GM19438 (cell line): Measurements from ENCODE around the gene DBF4B.
A peak's percentile ranks its signal among the peaks of the same experiment; 100 is the strongest.
"Not testable (repeated sequence)": the region's sequence is repeated elsewhere in the genome, so short reads cannot be mapped to it uniquely, and the experiment has no call there.

Experiments
- ATAC-seq: cut with Tn5 transposase; IDR thresholded peaks from one replicate; pipeline ENCODE4 v1.9.1; 2021; ENCODE audit warnings: low read depth; ENCODE audit not compliant: unreplicated experiment

The DBF4B gene, protein sequence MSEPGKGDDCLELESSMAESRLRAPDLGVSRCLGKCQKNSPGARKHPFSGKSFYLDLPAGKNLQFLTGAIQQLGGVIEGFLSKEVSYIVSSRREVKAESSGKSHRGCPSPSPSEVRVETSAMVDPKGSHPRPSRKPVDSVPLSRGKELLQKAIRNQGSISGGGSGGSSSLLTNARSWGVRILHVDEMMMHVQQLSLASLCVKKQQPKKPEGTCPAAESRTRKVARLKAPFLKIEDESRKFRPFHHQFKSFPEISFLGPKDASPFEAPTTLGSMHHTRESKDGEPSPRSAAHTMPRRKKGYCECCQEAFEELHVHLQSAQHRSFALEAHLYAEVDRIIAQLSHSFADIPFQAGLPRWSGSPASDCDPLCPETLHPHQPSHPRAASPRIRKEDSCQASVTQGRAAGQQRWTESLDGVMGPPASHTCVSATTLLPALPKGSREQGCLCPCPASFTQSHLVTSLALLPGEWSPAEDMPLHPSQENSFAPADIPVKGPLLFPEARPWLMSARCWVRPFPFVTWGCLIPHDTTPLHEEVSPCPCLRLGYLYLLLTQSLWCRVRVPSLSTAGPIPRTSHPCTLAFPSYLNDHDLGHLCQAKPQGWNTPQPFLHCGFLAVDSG

GRCh38 chr17:44708401-44709263, at the start of gene DBF4B:
TSS of gene DBF4B (plus strand) at chr17:44708665. CDS start at chr17:44708821, 156 bp downstream.
- no peak for ATAC-seq

- ATAC-seq, result no peak
These were observed 46.6 kb upstream of the DBF4B start for GRCh38 chr17:44661835-44662234.

GRCh38 chr17:44663095-44663494, 45.4 kb upstream of the DBF4B start:
- no peak for ATAC-seq

DNA sequence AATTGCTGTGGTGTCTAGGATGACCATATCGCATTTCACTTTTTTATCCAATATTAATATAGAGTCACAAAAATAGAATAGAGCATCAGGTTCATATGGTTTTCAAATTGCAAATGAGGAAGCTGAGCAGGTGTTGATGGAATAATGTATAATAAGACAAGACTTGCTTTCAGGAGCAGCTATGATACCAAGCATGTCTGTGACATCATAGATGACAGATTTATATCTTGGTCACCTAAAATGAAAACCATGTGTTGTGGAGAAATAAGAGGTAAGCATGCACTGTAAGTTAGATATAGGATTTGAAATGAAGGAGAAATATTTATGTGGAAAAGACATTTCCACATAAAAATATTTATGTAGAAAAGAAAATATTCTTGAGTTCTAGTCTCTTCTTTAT, 43.6 kb upstream of the DBF4B start:
- no peak for ATAC-seq

GRCh38 chr17:44666006-44666405, 42.5 kb upstream of the DBF4B start:
- ATAC-seq, result no peak

DNA sequence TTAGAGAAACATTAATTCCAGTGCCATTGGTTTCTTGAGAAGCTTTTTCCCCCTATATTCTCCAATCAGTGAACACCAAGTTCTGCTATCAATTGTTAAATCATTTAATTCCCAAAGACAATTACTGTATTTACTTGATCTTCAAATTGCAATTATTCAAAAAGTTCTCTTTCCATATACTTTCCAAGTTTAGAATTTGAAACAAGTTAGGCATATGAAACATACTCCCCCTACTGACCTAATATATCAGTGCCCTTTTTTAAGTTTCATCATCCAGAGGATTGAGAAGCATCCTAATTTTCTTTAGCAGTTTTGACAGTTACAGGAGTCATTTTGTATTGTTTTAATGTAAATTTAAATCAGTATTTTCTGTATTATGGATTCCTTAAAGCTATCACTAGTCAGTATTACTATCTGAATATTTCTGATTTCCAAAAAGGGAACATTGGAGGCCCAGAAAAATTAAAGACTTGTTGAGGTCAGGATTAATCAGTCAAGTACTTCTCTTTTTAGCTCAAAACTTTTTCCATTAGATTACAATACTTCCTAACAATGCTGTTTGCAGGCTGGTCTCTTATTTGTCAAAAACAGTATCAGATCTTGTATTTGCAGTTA, 35.9 kb upstream of the DBF4B start:
- no peak for ATAC-seq

GRCh38 chr17:44673893-44674292, 34.6 kb upstream of the DBF4B start:
- no peak for ATAC-seq

- no peak for ATAC-seq
These were observed 31.3 kb upstream of the DBF4B start for GRCh38 chr17:44677136-44677535.

- not testable (repeated sequence) for ATAC-seq
These were observed 25.2 kb upstream of the DBF4B start for GRCh38 chr17:44683303-44683702.

GRCh38 chr17:44687756-44688155, 20.7 kb upstream of the DBF4B start:
- ATAC-seq, result no peak

DNA sequence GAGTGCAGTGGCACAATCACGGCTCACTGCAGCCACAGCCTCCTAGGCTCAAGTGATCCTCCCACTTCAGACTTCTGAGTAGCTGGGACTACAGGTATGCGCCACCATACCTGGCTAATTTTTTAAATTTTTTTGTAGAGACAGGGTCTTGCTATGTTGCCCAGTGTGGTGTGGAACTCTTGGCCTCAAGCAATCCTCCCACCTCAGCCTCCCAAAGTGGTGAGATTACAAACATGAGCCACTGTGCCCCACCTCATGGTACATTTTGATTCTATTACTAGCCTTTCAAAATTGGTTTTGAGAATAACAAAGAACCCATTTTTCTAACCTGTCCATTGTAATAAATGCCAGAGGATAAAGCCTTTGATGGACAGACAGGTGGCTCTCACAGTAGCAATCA, 20.3 kb upstream of the DBF4B start:
- no peak for ATAC-seq

GRCh38 chr17:44688675-44689476, 19.6 kb upstream of the DBF4B start:
- no peak for ATAC-seq

DNA sequence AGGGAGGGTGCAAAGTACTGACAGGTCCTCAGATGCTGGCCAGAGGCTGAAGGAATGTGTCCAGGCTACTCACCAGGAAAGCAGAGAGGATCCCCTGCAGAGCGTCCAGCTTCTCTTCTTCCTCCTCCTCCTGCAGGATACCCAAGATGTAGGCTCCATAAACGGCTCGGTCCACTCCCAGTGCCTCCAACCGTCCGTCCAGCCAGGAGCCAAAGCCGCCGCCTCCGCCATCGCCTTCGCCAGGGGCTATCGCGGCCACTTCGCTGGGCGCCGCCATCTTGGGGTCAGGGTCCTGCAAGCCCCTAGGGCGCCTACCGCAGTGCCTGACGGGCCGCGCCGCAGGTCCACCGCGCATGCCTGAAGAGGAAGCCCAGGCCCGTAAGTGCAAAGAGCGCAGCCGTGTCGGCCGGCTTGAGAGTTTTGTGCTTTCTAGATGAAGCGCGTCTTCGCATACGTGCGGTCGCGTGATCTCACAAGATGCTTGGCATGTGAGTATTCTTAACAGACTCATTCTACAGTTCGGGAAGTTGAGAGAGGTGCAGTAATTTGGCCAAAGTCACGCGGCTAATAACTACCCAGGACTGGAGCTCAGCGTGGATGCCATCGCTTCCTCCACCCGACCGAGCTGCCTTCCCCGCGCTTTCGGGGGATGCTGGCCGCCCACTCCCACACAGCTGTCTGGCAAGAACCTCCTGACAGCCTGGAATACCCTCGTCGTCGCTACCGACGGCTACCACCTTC, 18.8 kb upstream of the DBF4B start, which contains the start of gene CCDC43:
CCDC43 (minus strand) TSS at position 300 of the 741 bp plus-strand sequence; CDS start at position 277, 23 bp downstream.
- peak; percentile 64 for ATAC-seq

DNA sequence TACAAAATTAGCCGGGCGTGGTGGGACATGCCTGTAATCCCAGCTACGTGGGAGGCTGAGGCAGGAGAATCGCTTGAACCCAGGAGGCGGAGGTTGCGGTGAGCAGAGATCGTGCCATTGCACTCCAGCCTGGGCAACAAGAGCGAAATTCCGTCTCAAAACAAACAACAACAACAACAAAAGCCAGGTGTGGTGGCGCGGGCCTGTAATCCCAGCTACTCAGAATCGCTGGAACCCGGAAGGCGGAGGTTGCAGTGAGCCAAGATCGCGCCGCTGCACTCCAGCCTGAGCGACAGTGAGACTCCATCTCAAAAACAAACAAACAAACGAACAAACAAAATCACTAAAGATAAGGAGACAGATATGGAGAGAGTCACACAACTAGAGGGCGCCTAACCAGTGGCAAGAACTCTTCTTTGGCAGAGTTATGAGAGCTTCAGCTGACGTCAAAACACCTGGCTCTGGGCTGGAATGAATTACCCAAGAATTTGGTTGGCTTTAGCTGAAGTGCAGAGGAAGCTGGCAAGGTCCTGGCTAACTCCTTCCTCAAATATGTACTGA, 17.6 kb upstream of the DBF4B start:
- not testable (repeated sequence) for ATAC-seq

GRCh38 chr17:44693609-44694008, 14.9 kb upstream of the DBF4B start:
- no peak for ATAC-seq

DNA sequence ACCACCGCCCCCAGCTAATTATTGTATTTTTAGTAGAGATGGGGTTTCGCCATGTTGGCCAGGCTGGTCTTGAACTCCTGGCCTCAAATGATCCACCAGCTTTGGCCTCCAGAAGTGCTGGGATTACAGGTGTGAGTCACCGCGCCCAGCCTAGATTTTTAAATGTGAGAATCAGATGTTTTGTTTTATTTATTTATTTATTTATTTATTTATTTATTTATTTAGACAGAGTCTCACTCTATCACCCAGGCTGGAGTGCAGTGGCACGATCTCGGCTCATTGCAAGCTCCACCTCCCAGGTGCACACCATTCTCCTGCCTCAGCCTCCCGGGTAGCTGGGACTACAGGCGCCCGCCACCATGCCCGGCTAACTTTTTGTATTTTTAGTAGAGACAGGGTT, 8.2 kb upstream of the DBF4B start:
- not testable (repeated sequence) for ATAC-seq

GRCh38 chr17:44707755-44708400, 587 bp upstream of the DBF4B start:
- ATAC-seq, result no peak

GRCh38 chr17:44719444-44719843, 11.0 kb downstream of the DBF4B start:
- no peak for ATAC-seq
